Liver (tissue), 3 donors: Measurements from ENCODE around the gene KLF15.

Source experiments
- ATF3 ChIP-seq: IDR thresholded peaks from 2 replicates; pipeline ENCODE4 v1.6.1; 2016; ENCODE audit warnings: antibody characterized with exemption
- CTCF ChIP-seq: fragments of 150-350 bp; IDR thresholded peaks from 2 replicates; pipeline ENCODE4 v1.5.1; 2017; ENCODE audit warnings: improper control_type of control experiment, low read depth, low read length; ENCODE audit not compliant: missing input control
- EGR1 ChIP-seq, 2 donors: IDR thresholded peaks; 2 replicates each; pipeline ENCODE4 v1.6.1; 2016 to 2018; ENCODE audit warnings: antibody characterized with exemption in 2 of 2, low read depth in 2 of 2
- FOXA1 ChIP-seq: IDR thresholded peaks from 2 replicates; pipeline ENCODE4 v1.6.1; 2016; ENCODE audit warnings: antibody characterized with exemption
- GABPA ChIP-seq, 2 donors: IDR thresholded peaks in 1 of 2; conservative IDR thresholded peaks in 1 of 2; 2 replicates each; pipeline ENCODE4 v1.6.1; 2016; ENCODE audit warnings: antibody characterized with exemption in 2 of 2, mild to moderate bottlenecking in 1 of 2, moderate library complexity in 1 of 2
- JUND ChIP-seq, 2 donors: IDR thresholded peaks; 2 replicates each; pipeline ENCODE4 v1.6.1; 2016; ENCODE audit warnings: antibody characterized with exemption in 2 of 2
- MAX ChIP-seq: IDR thresholded peaks from 2 replicates; pipeline ENCODE4 v1.6.1; 2016; ENCODE audit warnings: antibody characterized with exemption
- RAD21 ChIP-seq, 2 donors: IDR thresholded peaks; 2 replicates each; pipeline ENCODE4 v1.6.1; 2016; ENCODE audit warnings: antibody characterized with exemption in 2 of 2, mild to moderate bottlenecking in 2 of 2
- REST ChIP-seq: IDR thresholded peaks from 2 replicates; pipeline ENCODE4 v1.6.1; 2016; ENCODE audit warnings: antibody characterized with exemption, mild to moderate bottlenecking
- RXRA ChIP-seq, 2 donors: IDR thresholded peaks; 2 replicates each; pipeline ENCODE4 v1.6.1; 2017 to 2018; ENCODE audit warnings: antibody characterized with exemption in 2 of 2, mild to moderate bottlenecking in 1 of 2
- SP1 ChIP-seq: IDR thresholded peaks from 2 replicates; pipeline ENCODE4 v1.6.1; 2018; ENCODE audit warnings: antibody characterized with exemption, mild to moderate bottlenecking
- TAF1 ChIP-seq: conservative IDR thresholded peaks from 2 replicates; pipeline ENCODE4 v1.6.1; 2016; ENCODE audit warnings: antibody characterized with exemption, mild to moderate bottlenecking
- YY1 ChIP-seq: IDR thresholded peaks from 2 replicates; pipeline ENCODE4 v1.6.1; 2016; ENCODE audit warnings: antibody characterized with exemption, mild to moderate bottlenecking
- ZBTB33 ChIP-seq: IDR thresholded peaks from 2 replicates; pipeline ENCODE4 v1.6.1; 2016; ENCODE audit warnings: antibody characterized with exemption
- donor health status: healthy.
- donor health status: healthy.

GRCh38 chr3:126347543-126348161 is 9.6 kb downstream of the KLF15 start:
- TF ChIP-seq CTCF, result no peak
- no peak for TF ChIP-seq REST
- TF ChIP-seq TAF1, result no peak
- no peak for TF ChIP-seq YY1
- no peak for TF ChIP-seq RAD21 (IDR thresholded peaks at IDR 0.05)
- TF ChIP-seq EGR1 (IDR thresholded peaks at IDR 0.05; ENCODE audit: low read depth in 2 of 2), result no peak
- TF ChIP-seq MAX, result no peak
- TF ChIP-seq ZBTB33, result no peak
- no peak for TF ChIP-seq GABPA (IDR thresholded peaks at IDR 0.05 in 1 of 2, conservative IDR thresholded peaks at IDR 0.05 in 1 of 2)
- TF ChIP-seq JUND (IDR thresholded peaks at IDR 0.05), result no peak
- TF ChIP-seq ATF3, result no peak
- TF ChIP-seq SP1, result no peak
- TF ChIP-seq FOXA1, result no peak
- no peak for TF ChIP-seq RXRA (IDR thresholded peaks at IDR 0.05)
